ENCODE results near the gene IL22RA1. TPM values are rescaled to one million over a fixed set of nuclear protein-coding genes. Genes with fewer than 3 reads are reported as not detected.

Gene IL22RA1
- total and polyA plus RNA-seq, 2 donors (not counting 1 experiment from before 2014, with no cell fraction given), result under 0.01 to 0.03 TPM

DNA sequence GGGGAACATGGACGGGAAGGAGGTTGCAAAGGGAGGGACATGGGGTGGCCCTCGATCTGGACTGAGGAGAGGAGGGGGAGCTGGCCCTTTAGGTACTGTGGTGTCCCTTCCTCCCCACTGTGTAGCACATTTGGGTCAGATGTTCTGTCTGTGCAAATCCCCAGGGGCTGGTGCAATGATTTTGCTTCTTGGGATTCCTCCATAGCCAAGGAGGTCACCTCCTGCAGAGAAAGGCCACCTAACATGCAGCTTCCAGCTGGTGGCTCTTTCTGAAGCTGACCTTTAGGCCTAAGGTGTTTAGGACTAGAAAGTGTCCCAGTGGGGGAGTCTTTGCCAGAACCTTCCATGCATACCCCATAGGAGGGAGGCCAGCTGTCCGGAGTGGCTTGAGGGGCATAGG is 22.0 kb downstream of the IL22RA1 start:
- Histone ChIP-seq H3K4me1 (ENCODE audit: control insufficient read depth, extremely low read depth, insufficient read depth, low read length) (no peaks in the 10 kb centered on the region), H3K27ac (ENCODE audit: insufficient read depth, low read length) (no peak overlapping the region), H3K4me3 (replicated peaks in 1 of 4; ENCODE audit: control extremely low read depth in 1 of 4, insufficient read depth in 1 of 4, low read depth in 3 of 4, low read length in 4 of 4) (no peak overlapping the region), H3K9me3 (ENCODE audit: control insufficient read depth, insufficient read depth, low read depth, low read length) (no peaks in the 10 kb centered on the region), H3K36me3 (ENCODE audit: control insufficient read depth, insufficient read depth, low read length) (no peaks in the 10 kb centered on the region), H2AFZ (ENCODE audit: low read length) (no peak overlapping the region), H3K27me3 (ENCODE audit: control insufficient read depth, insufficient read depth, low read length) (peaks cover 10% of the 10 kb centered on the region), H3K79me2 (ENCODE audit: control insufficient read depth, insufficient read depth, low read length) (no peaks in the 10 kb centered on the region), H3K4me2 (ENCODE audit: extremely low read depth, insufficient read depth, low read length) (no peak overlapping the region), H4K20me1 (ENCODE audit: control insufficient read depth, extremely low read depth, insufficient read depth, low read length) (no peaks in the 10 kb centered on the region), H3K9ac (ENCODE audit: insufficient read depth, low read length) (no peak overlapping the region)
- DNase-seq (ENCODE audit: low read depth in 2 of 2), result no peak
- no peak for TF ChIP-seq CTCF (conservative IDR thresholded peaks at IDR 0.05 in 1 of 2, IDR thresholded peaks at IDR 0.05 in 1 of 2; ENCODE audit: low read depth in 1 of 2, low read length in 2 of 2)
- no peak for TF ChIP-seq EZH2 (IDR thresholded peaks at IDR 0.05; ENCODE audit: low read length, missing control alignments)

GRCh38 chr1:24119859-24120756 is 22.8 kb downstream of the IL22RA1 start:
- H3K27me3 ChIP-seq (ENCODE audit: control insufficient read depth, insufficient read depth, low read length), result peaks cover 10% of the 10 kb centered on the region
- H3K27ac ChIP-seq (ENCODE audit: insufficient read depth, low read length), result no peak overlapping the region
- DNase-seq (ENCODE audit: low read depth in 2 of 2), result peak in 1 of 2 donors; percentile 33
- no peaks in the 10 kb centered on the region for H3K4me1 ChIP-seq (ENCODE audit: control insufficient read depth, extremely low read depth, insufficient read depth, low read length)
- TF ChIP-seq CTCF (conservative IDR thresholded peaks at IDR 0.05 in 1 of 2, IDR thresholded peaks at IDR 0.05 in 1 of 2; ENCODE audit: low read depth in 1 of 2, low read length in 2 of 2), result no peak
- TF ChIP-seq EZH2 (IDR thresholded peaks at IDR 0.05; ENCODE audit: low read length, missing control alignments), result no peak
- H3K4me2 ChIP-seq (ENCODE audit: extremely low read depth, insufficient read depth, low read length), result no peak overlapping the region
- no peaks in the 10 kb centered on the region for H3K79me2 ChIP-seq (ENCODE audit: control insufficient read depth, insufficient read depth, low read length)
- H3K9ac ChIP-seq (ENCODE audit: insufficient read depth, low read length), result no peak overlapping the region
- no peak overlapping the region for H2AFZ ChIP-seq (ENCODE audit: low read length)
- no peaks in the 10 kb centered on the region for H4K20me1 ChIP-seq (ENCODE audit: control insufficient read depth, extremely low read depth, insufficient read depth, low read length)
- H3K4me3 ChIP-seq (replicated peaks in 1 of 4; ENCODE audit: control extremely low read depth in 1 of 4, insufficient read depth in 1 of 4, low read depth in 3 of 4, low read length in 4 of 4), result no peak overlapping the region
- no peaks in the 10 kb centered on the region for H3K36me3 ChIP-seq (ENCODE audit: control insufficient read depth, insufficient read depth, low read length)
- no peaks in the 10 kb centered on the region for H3K9me3 ChIP-seq (ENCODE audit: control insufficient read depth, insufficient read depth, low read depth, low read length)

DNA sequence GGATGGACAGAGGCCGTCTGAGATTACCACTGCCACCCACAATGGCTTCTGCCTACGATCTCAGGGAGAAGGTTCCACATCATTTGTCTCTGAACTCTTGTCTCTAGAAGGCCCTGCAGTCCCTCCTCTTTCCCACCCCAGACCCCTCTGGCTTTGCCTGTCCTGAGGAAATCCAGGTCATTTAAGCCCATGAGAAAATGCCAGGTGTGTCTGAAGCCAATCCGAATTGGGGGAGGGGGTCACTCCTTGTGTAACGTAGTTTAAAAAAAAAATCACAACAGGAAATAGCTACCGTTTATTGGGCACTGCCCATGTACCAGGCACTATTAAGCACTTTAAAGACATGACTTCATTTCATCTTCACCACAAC is 23.5 kb downstream of the IL22RA1 start:
- no peaks in the 10 kb centered on the region for H3K9me3 ChIP-seq (ENCODE audit: control insufficient read depth, insufficient read depth, low read depth, low read length)
- H3K4me2 ChIP-seq (ENCODE audit: extremely low read depth, insufficient read depth, low read length), result no peak overlapping the region
- TF ChIP-seq CTCF (conservative IDR thresholded peaks at IDR 0.05 in 1 of 2, IDR thresholded peaks at IDR 0.05 in 1 of 2; ENCODE audit: low read depth in 1 of 2, low read length in 2 of 2) (no peak), EZH2 (IDR thresholded peaks at IDR 0.05; ENCODE audit: low read length, missing control alignments) (no peak)
- no peaks in the 10 kb centered on the region for H3K4me1 ChIP-seq (ENCODE audit: control insufficient read depth, extremely low read depth, insufficient read depth, low read length)
- no peak overlapping the region for H3K9ac ChIP-seq (ENCODE audit: insufficient read depth, low read length)
- peaks cover 13% of the 10 kb centered on the region for H3K27me3 ChIP-seq (ENCODE audit: control insufficient read depth, insufficient read depth, low read length)
- H3K27ac ChIP-seq (ENCODE audit: insufficient read depth, low read length), result no peak overlapping the region
- H3K36me3 ChIP-seq (ENCODE audit: control insufficient read depth, insufficient read depth, low read length), result no peaks in the 10 kb centered on the region
- H2AFZ ChIP-seq (ENCODE audit: low read length), result no peak overlapping the region
- DNase-seq (ENCODE audit: low read depth in 2 of 2), result no peak
- no peaks in the 10 kb centered on the region for H4K20me1 ChIP-seq (ENCODE audit: control insufficient read depth, extremely low read depth, insufficient read depth, low read length)
- H3K79me2 ChIP-seq (ENCODE audit: control insufficient read depth, insufficient read depth, low read length), result no peaks in the 10 kb centered on the region
- no peak overlapping the region for H3K4me3 ChIP-seq (replicated peaks in 1 of 4; ENCODE audit: control extremely low read depth in 1 of 4, insufficient read depth in 1 of 4, low read depth in 3 of 4, low read length in 4 of 4)

Data from fibroblast of lung (primary cell).